IMR-90 (cell line): ENCODE measurements around the gene OR14K1. TPM values are rescaled to one million over a fixed set of nuclear protein-coding genes. Genes with fewer than 3 reads are reported as not detected.

ENCODE experiments used
- ATAC-seq: fragments of 200-7000 bp; cut with Tn5 transposase; 2 replicates; pipeline ENCODE4 v1.9.1; 2020; ENCODE audit warnings: low read depth, mild to moderate bottlenecking, moderate library complexity
- BruUV-seq: library from RNA; stranded (reverse); fragments of 400-500 nt; replicated peaks from 2 replicates; lab custom pipeline; 2021; lab: Mats Ljungman, UMichigan
- CTCF ChIA-PET: fragments of 300-600 bp; formaldehyde crosslinking; extraction: SDS; loops from one replicate; lab custom pipeline; 2021; ENCODE audit warnings: antibody characterized with exemption; lab: Yijun Ruan, JAX
- POLR2A ChIA-PET: fragments of 300-600 bp; sonication (Branson Sonifier 250); formaldehyde crosslinking; loops from one replicate; lab custom pipeline; 2022; ENCODE audit warnings: antibody characterized with exemption; ENCODE audit not compliant: unreplicated experiment; lab: Charles Lee
- DNase-seq: peaks from one replicate; pipeline ENCODE4 v3.0.0; 2013
- H2AFZ ChIP-seq: replicated peaks from 2 replicates; pipeline ENCODE3; 2013; ENCODE audit warnings: low read length, mild to moderate bottlenecking; ENCODE audit not compliant: poor library complexity
- H2AK5ac ChIP-seq: 2 replicates; pipeline ENCODE4 v1.6.1; 2013; ENCODE audit warnings: low read depth, low read length, inconsistent platforms
- H2AK9ac ChIP-seq: replicated peaks from 2 replicates; pipeline ENCODE3; 2013; ENCODE audit warnings: mild to moderate bottlenecking, low read depth, low read length, moderate library complexity; ENCODE audit not compliant: poor library complexity
- H2BK120ac ChIP-seq: 2 replicates; pipeline ENCODE4 v1.6.1; 2013; ENCODE audit warnings: low read depth, low read length, inconsistent platforms
- H2BK15ac ChIP-seq: 3 replicates; pipeline ENCODE4 v1.6.1; 2013; ENCODE audit warnings: low read depth, low read length, inconsistent platforms
- H2BK20ac ChIP-seq: 2 replicates; pipeline ENCODE4 v1.6.1; 2013; ENCODE audit warnings: low read depth, mild to moderate bottlenecking, inconsistent platforms, low read length, moderate library complexity
- H2BK5ac ChIP-seq: 2 replicates; pipeline ENCODE4 v1.6.1; 2013; ENCODE audit warnings: mild to moderate bottlenecking, low read depth, low read length, inconsistent platforms; ENCODE audit not compliant: poor library complexity, severe bottlenecking
- H3K14ac ChIP-seq: replicated peaks from 2 replicates; pipeline ENCODE4 v1.6.1; 2013; ENCODE audit warnings: low read depth, low read length, inconsistent platforms
- H3K18ac ChIP-seq: 2 replicates; pipeline ENCODE4 v1.6.1; 2013; ENCODE audit warnings: low read depth, low read length, control low read depth
- H3K23ac ChIP-seq: 2 replicates; pipeline ENCODE4 v1.6.1; 2013; ENCODE audit warnings: low read depth, low read length, inconsistent platforms
- H3K27ac ChIP-seq: 2 replicates; pipeline ENCODE4 v1.5.1; 2013; ENCODE audit warnings: mild to moderate bottlenecking, control low read depth, low read length; ENCODE audit not compliant: insufficient read depth
- H3K27me3 ChIP-seq: 2 replicates; pipeline ENCODE4 v1.6.1; 2013; ENCODE audit warnings: low read length; ENCODE audit not compliant: control insufficient read depth, insufficient read depth
- H3K36me3 ChIP-seq: 2 replicates; pipeline ENCODE4 v1.6.1; 2013; ENCODE audit warnings: low read length, mixed read lengths; ENCODE audit not compliant: control insufficient read depth, insufficient read depth
- H3K4ac ChIP-seq: 2 replicates; pipeline ENCODE4 v1.6.1; 2013; ENCODE audit warnings: low read depth, low read length, inconsistent platforms
- H3K4me1 ChIP-seq: 2 replicates; pipeline ENCODE4 v1.6.1; 2013; ENCODE audit warnings: low read length, mixed read lengths; ENCODE audit not compliant: control insufficient read depth, insufficient read depth
- H3K4me2 ChIP-seq: 2 replicates; pipeline ENCODE4 v1.6.1; 2013; ENCODE audit warnings: low read depth, mild to moderate bottlenecking, control low read depth, low read length, moderate library complexity
- H3K4me3 ChIP-seq: 2 replicates; pipeline ENCODE4 v1.5.1; 2013; ENCODE audit warnings: low read depth, mild to moderate bottlenecking, control low read depth, low read length, moderate library complexity; ENCODE audit not compliant: insufficient read depth
- H3K56ac ChIP-seq: 2 replicates; pipeline ENCODE4 v1.6.1; 2013; ENCODE audit warnings: low read length, inconsistent platforms; ENCODE audit not compliant: insufficient read depth; ENCODE audit errors: extremely low read depth
- H3K79me1 ChIP-seq, 2 experiments: 2 replicates each; pipeline ENCODE4 v1.6.1; 2013; ENCODE audit warnings: low read length in 2 of 2, inconsistent platforms in 1 of 2, low read depth in 1 of 2
- H3K9ac ChIP-seq: 2 replicates; pipeline ENCODE4 v1.6.1; 2013; ENCODE audit warnings: low read depth, low read length, control low read depth
- H3K9me1 ChIP-seq: 2 replicates; pipeline ENCODE4 v1.6.1; 2013; ENCODE audit warnings: low read length, inconsistent platforms; ENCODE audit not compliant: insufficient read depth
- H3K9me3 ChIP-seq: 2 replicates; pipeline ENCODE4 v1.6.1; 2013; ENCODE audit warnings: low read length; ENCODE audit not compliant: control insufficient read depth, insufficient read depth
- H4K20me1 ChIP-seq: 2 replicates; pipeline ENCODE4 v1.6.1; 2013; ENCODE audit warnings: low read length, inconsistent platforms; ENCODE audit not compliant: insufficient read depth
- H4K5ac ChIP-seq: 2 replicates; pipeline ENCODE4 v1.6.1; 2013; ENCODE audit warnings: mild to moderate bottlenecking, low read depth, low read length, control low read depth
- H4K8ac ChIP-seq, 2 experiments: 2 replicates each; pipeline ENCODE4 v1.6.1; 2013; ENCODE audit warnings: low read depth in 2 of 2, low read length in 2 of 2, control low read depth in 1 of 2, inconsistent platforms in 1 of 2
- H4K91ac ChIP-seq: 2 replicates; pipeline ENCODE4 v1.6.1; 2013; ENCODE audit warnings: low read depth, low read length, inconsistent platforms; ENCODE audit not compliant: insufficient read depth
- BHLHE40 ChIP-seq: fragments of 150-350 bp; IDR thresholded peaks from 2 replicates; pipeline ENCODE4 v1.6.1; 2016; ENCODE audit warnings: mild to moderate bottlenecking, low read depth, low read length
- CEBPB ChIP-seq: IDR thresholded peaks from 2 replicates; pipeline ENCODE4 v1.6.1; 2012; ENCODE audit warnings: low read depth, low read length, improper control_type of control experiment
- FOS ChIP-seq: fragments of 150-350 bp; IDR thresholded peaks from 2 replicates; pipeline ENCODE4 v1.6.1; 2016; ENCODE audit warnings: low read depth, low read length
- MXI1 ChIP-seq: IDR thresholded peaks from 2 replicates; pipeline ENCODE4 v1.6.1; 2012; ENCODE audit warnings: low read depth, mild to moderate bottlenecking, low read length, moderate library complexity, borderline replicate concordance
- NFE2L2 ChIP-seq: fragments of 150-350 bp; IDR thresholded peaks from 2 replicates; pipeline ENCODE4 v1.6.1; 2016; ENCODE audit warnings: low read depth, mild to moderate bottlenecking, low read length
- RAD21 ChIP-seq: IDR thresholded peaks from 2 replicates; pipeline ENCODE4 v1.6.1; 2012; ENCODE audit warnings: low read length, improper control_type of control experiment
- RCOR1 ChIP-seq: IDR thresholded peaks from 2 replicates; pipeline ENCODE4 v1.6.1; 2012; ENCODE audit warnings: mild to moderate bottlenecking, low read length, improper control_type of control experiment; ENCODE audit not compliant: insufficient replicate concordance
- RFX5 ChIP-seq: IDR thresholded peaks from 2 replicates; pipeline ENCODE4 v1.8.0; 2012; ENCODE audit warnings: low read depth, mild to moderate bottlenecking, low read length, moderate library complexity
- USF2 ChIP-seq: fragments of 150-350 bp; IDR thresholded peaks from 2 replicates; pipeline ENCODE4 v1.6.1; 2017; ENCODE audit warnings: mild to moderate bottlenecking, antibody characterized with exemption, low read length, low read depth
- WGBS, 2 experiments: methylation state at CpG; one replicate each; pipeline versions ENCODE4 v1.1.5 to v1.1.7; 2013; ENCODE audit warnings: missing lambda C conversion rate in 2 of 2; ENCODE audit not compliant: insufficient read length in 1 of 2; ENCODE audit errors: extremely low coverage in 2 of 2; 5-methylcytosine and 5-hydroxymethylcytosine counted together
- dilution Hi-C: fragments of 300-500 bp; cut with HindIII; formaldehyde crosslinking; loops from one replicate; pipeline ENCODE4 v1.14.3; 2018; ENCODE audit warnings: low sequenced_read_pairs; ENCODE audit not compliant: unreplicated experiment
- in situ Hi-C: fragments of 300-500 bp; cut with MboI; formaldehyde crosslinking; loops from 3 replicates; pipeline ENCODE4 v1.14.3; 2019; ENCODE audit warnings: low sequenced_read_pairs, inconsistent platforms, mixed read lengths
- intact Hi-C: fragments of 100-400 bp; cut with micrococcal nuclease; formaldehyde crosslinking; loops from 2 replicates; pipeline ENCODE4 v1.10.0; 2022
- polyA plus RNA-seq, 3 experiments: library from polyadenylated mRNA; depleted of rRNA; stranded (reverse); fragments of >200 nt; gene quantifications; 2 replicates each; pipeline ENCODE4 v1.2.3, GENCODE V29; 2012; ENCODE audit warnings: low replicate concordance in 1 of 3
- total RNA-seq: library from RNA; depleted of rRNA; stranded (reverse); fragments of >200 nt; gene quantifications from 2 replicates; pipeline ENCODE4 v1.2.3, GENCODE V29; 2012

OR14K1 gene
- total and polyA plus RNA-seq, 2 of the 4 experiments (the other 2 are of a cell fraction), result not detected

- no peak within 1 kb of the TSS for H2BK20ac ChIP-seq
- no TSS peak for BruUV-seq
- H4K5ac ChIP-seq, result no peak within 1 kb of the TSS
- no peak for TF ChIP-seq FOS
- no peak for TF ChIP-seq USF2
- no peak for TF ChIP-seq MXI1
- TF ChIP-seq RAD21, result no peak
- TF ChIP-seq CEBPB, result no peak
- no peak for TF ChIP-seq NFE2L2
- no peak for TF ChIP-seq RFX5
- TF ChIP-seq BHLHE40, result no peak
- no peak for TF ChIP-seq RCOR1
- ChIA-PET CTCF (no interaction called here), POLR2A (no interaction called here)
- no peak within 1 kb of the TSS for H2BK120ac ChIP-seq
- H4K8ac ChIP-seq, result no peak within 1 kb of the TSS
- no peak within 1 kb of the TSS for H2AK5ac ChIP-seq
- H2AK9ac ChIP-seq, result no peak within 1 kb of the TSS
- H3K9me1 ChIP-seq, result no peaks in the 10 kb centered on the region
- no peak within 1 kb of the TSS for H3K27ac ChIP-seq
- no peak within 1 kb of the TSS for H3K4me3 ChIP-seq
- H3K27me3 ChIP-seq, result no peaks in the 10 kb centered on the region
- H2BK15ac ChIP-seq, result no peak within 1 kb of the TSS
- DNase-seq (no peak), ATAC-seq (no peak)
- no peak within 1 kb of the TSS for H4K91ac ChIP-seq
- H3K56ac ChIP-seq, result no peak within 1 kb of the TSS
- H3K4ac ChIP-seq, result no peak within 1 kb of the TSS
- in situ Hi-C loops, result no loop called here
- intact Hi-C loops, result no loop called here
- no peaks in the 10 kb centered on the region for H3K36me3 ChIP-seq
- H3K9ac ChIP-seq, result no peak within 1 kb of the TSS
- H4K20me1 ChIP-seq, result no peaks in the 10 kb centered on the region
- no peaks in the 10 kb centered on the region for H3K79me1 ChIP-seq
- dilution Hi-C loops, result no loop called here
- H2AFZ ChIP-seq, result no peak within 1 kb of the TSS
- no peak within 1 kb of the TSS for H3K18ac ChIP-seq
- peaks cover 9% of the 10 kb centered on the region for H3K9me3 ChIP-seq
- H3K23ac ChIP-seq, result no peak within 1 kb of the TSS
- H3K4me2 ChIP-seq, result no peak within 1 kb of the TSS
- no peaks in the 10 kb centered on the region for H3K4me1 ChIP-seq
- no peak within 1 kb of the TSS for H2BK5ac ChIP-seq
- H3K14ac ChIP-seq, result no peak within 1 kb of the TSS
- WGBS, 2 experiments, result no CpG with 5 or more reads among the region's 3 CpGs
Measured at GRCh38 chr1:247716546-247716945, 21.9 kb upstream of the OR14K1 start, which contains the start of gene OR6F1. OR6F1 (minus strand) TSS chr1:247716646; CDS start chr1:247712755, 3,891 bp downstream.
